Measurements from ENCODE around the gene PLPP4.

Gene PLPP4

GRCh38 chr10:120572307-120572706 lies 115.3 kb downstream of the PLPP4 start:
- DNase-seq (ENCODE audit: low read depth in 2 of 3, low spot score in 1 of 3): no peak

- no peak for DNase-seq (ENCODE audit: low read depth in 2 of 3, low spot score in 1 of 3)
Measured at GRCh38 chr10:120573355-120573754, 116.3 kb downstream of the PLPP4 start.

- DNase-seq (ENCODE audit: low read depth in 2 of 3, low spot score in 1 of 3): no peak
Measured at GRCh38 chr10:120574981-120575380, 118.0 kb downstream of the PLPP4 start.

GRCh38 chr10:120575411-120575810 lies 118.4 kb downstream of the PLPP4 start:
- no peak for DNase-seq (ENCODE audit: low read depth in 2 of 3, low spot score in 1 of 3)

- DNase-seq (ENCODE audit: low read depth in 2 of 3, low spot score in 1 of 3): no peak
Measured at GRCh38 chr10:120578134-120578533, 121.1 kb downstream of the PLPP4 start.

- no peak for DNase-seq (ENCODE audit: low read depth in 2 of 3, low spot score in 1 of 3)
Measured at GRCh38 chr10:120578890-120579289, 121.9 kb downstream of the PLPP4 start.

- no peak for DNase-seq (ENCODE audit: low read depth in 2 of 3, low spot score in 1 of 3)
Measured at GRCh38 chr10:120580918-120581895, 124.2 kb downstream of the PLPP4 start.

GRCh38 chr10:120582753-120583152 lies 125.7 kb downstream of the PLPP4 start:
- no peak for DNase-seq (ENCODE audit: low read depth in 2 of 3, low spot score in 1 of 3)

- DNase-seq (ENCODE audit: low read depth in 2 of 3, low spot score in 1 of 3): no peak
Measured at GRCh38 chr10:120583424-120584108, 126.5 kb downstream of the PLPP4 start.

- no peak for DNase-seq (ENCODE audit: low read depth in 2 of 3, low spot score in 1 of 3)
Measured at GRCh38 chr10:120584786-120585185, 127.8 kb downstream of the PLPP4 start.

- DNase-seq (ENCODE audit: low read depth in 2 of 3, low spot score in 1 of 3): no peak
Measured at GRCh38 chr10:120586471-120586872, 129.4 kb downstream of the PLPP4 start.

GRCh38 chr10:120587061-120587460 lies 130.0 kb downstream of the PLPP4 start:
- no peak for DNase-seq (ENCODE audit: low read depth in 2 of 3, low spot score in 1 of 3)

GRCh38 chr10:120588311-120588710 lies 131.3 kb downstream of the PLPP4 start:
- no peak for DNase-seq (ENCODE audit: low read depth in 2 of 3, low spot score in 1 of 3)

- DNase-seq (ENCODE audit: low read depth in 2 of 3, low spot score in 1 of 3): no peak
Measured at GRCh38 chr10:120593693-120594092, 136.7 kb downstream of the PLPP4 start.

GRCh38 chr10:120597902-120598301 lies 140.9 kb downstream of the PLPP4 start:
- DNase-seq (ENCODE audit: low read depth in 2 of 3, low spot score in 1 of 3): no peak

GRCh38 chr10:120598386-120598785 lies 141.4 kb downstream of the PLPP4 start:
- DNase-seq (ENCODE audit: low read depth in 2 of 3, low spot score in 1 of 3): no peak

- DNase-seq (ENCODE audit: low read depth in 2 of 3, low spot score in 1 of 3): no peak
Measured at GRCh38 chr10:120599200-120599724, 142.2 kb downstream of the PLPP4 start.

- DNase-seq (ENCODE audit: low read depth in 2 of 3, low spot score in 1 of 3): no peak
Measured at GRCh38 chr10:120600871-120601649, 144.0 kb downstream of the PLPP4 start.

GRCh38 chr10:120601999-120602398 lies 145.0 kb downstream of the PLPP4 start:
- no peak for DNase-seq (ENCODE audit: low read depth in 2 of 3, low spot score in 1 of 3)

GRCh38 chr10:120605410-120605809 lies 148.4 kb downstream of the PLPP4 start:
- no peak for DNase-seq (ENCODE audit: low read depth in 2 of 3, low spot score in 1 of 3)

- no peak for DNase-seq (ENCODE audit: low read depth in 2 of 3, low spot score in 1 of 3)
Measured at GRCh38 chr10:120606051-120606764, 149.2 kb downstream of the PLPP4 start.

All from stimulated activated CD4-positive, alpha-beta T cell treated with anti-CD3 and anti-CD28 coated beads, Interleukin-12 subunit alpha, Interleukin-12 subunit beta, amount 100 ng/mL, for 48 hours (primary cell).